HG02840 (cell line): Measurements from ENCODE around the gene ARHGEF37.
"Not testable (repeated sequence)": the region's sequence is repeated elsewhere in the genome, so short reads cannot be mapped to it uniquely, and the experiment has no call there.

Experiments used
- ATAC-seq: cut with Tn5 transposase; IDR thresholded peaks from one replicate; pipeline ENCODE4 v1.9.1; 2021; ENCODE audit warnings: mild to moderate bottlenecking, moderate library complexity, moderate number of reproducible peaks; ENCODE audit not compliant: unreplicated experiment, low FRiP score

The ARHGEF37 gene

GRCh38 chr5:149641600-149641999, 60.3 kb downstream of the ARHGEF37 start:
- ATAC-seq, result no peak

DNA sequence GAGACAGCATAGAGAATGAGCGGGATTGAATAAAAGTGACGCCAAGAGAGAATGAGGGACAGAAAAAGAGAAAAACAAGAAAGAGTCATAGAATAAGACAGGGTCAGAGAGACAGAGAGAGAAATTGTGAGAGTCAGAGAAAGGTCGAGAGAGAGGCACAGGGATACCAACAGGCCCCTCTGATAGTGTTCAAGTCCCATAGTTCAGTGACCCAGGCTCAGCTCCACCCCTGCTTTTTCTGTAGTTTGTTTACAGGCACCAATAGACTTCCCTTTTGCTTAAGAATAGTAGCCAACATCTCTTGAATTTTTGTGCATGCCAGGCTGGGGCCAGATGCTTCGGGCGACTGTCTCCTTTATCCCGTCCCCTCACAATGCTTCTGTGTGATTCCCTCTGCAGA, 62.5 kb downstream of the ARHGEF37 start:
- ATAC-seq, result no peak

- ATAC-seq, result no peak
Observed at GRCh38 chr5:149644629-149645028, 63.3 kb downstream of the ARHGEF37 start.

- no peak for ATAC-seq
Observed at GRCh38 chr5:149645236-149645635, 63.9 kb downstream of the ARHGEF37 start.

DNA sequence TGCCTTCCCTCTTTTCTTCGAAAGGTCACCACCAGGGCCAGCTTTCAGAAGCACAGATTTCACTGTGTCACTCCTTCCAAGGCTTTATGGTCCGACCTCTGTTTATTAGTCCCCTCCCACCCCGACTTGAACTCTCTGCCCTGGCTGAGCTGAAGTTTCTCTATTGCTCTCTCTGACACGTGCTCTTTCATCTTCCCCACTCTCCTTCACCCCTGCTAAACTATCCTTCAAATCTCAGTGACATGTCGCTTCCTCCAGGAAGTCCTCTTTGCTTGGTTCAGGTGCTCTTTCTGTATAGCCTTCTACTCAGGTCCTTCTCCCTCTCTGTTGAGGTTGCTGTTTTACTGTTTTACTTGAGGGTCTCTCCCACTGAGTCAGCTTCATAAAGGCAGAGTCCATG, 64.4 kb downstream of the ARHGEF37 start:
- ATAC-seq, result no peak

- ATAC-seq, result no peak
Observed at GRCh38 chr5:149646564-149646963, 65.3 kb downstream of the ARHGEF37 start.

DNA sequence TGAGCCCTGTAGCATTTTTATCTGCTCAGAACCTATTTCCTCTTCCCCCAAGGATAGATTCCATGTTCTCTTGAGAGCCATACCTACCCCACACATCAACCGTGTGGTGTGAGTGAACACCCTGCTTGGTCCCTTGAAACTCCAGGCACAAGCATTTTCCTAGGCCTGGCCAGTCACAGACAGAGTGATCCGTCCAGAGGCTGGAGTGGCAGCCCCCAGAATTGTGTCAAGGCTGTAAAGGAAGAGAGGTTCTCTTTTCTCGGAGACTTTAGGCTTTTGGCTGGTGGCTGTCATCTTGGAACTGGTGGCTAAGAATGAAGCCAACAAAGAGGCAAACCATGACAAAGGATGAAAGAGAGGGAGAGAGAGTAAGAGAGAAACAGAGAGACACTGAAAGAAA, 66.0 kb downstream of the ARHGEF37 start:
- no peak for ATAC-seq

- ATAC-seq, result not testable (repeated sequence)
Observed at GRCh38 chr5:149648464-149649393, 67.4 kb downstream of the ARHGEF37 start.

DNA sequence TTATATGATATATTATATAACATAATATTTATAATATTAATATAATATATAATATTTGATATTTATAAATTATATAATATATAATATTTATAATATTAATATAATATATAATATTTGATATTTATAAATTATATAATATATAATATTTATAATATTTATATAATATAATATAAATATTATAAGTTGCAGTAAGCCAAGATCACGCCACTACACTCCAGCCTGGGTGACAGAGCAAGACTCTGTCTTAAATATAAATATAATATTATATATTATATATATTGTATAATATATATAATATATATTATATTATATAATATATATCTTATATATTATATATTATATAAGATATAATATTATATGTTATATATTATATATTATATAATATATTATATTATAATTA, 68.4 kb downstream of the ARHGEF37 start:
- ATAC-seq, result not testable (repeated sequence)

GRCh38 chr5:149651686-149652085, 70.4 kb downstream of the ARHGEF37 start:
- no peak for ATAC-seq

- no peak for ATAC-seq
Observed at GRCh38 chr5:149652697-149653096, 71.4 kb downstream of the ARHGEF37 start.

DNA sequence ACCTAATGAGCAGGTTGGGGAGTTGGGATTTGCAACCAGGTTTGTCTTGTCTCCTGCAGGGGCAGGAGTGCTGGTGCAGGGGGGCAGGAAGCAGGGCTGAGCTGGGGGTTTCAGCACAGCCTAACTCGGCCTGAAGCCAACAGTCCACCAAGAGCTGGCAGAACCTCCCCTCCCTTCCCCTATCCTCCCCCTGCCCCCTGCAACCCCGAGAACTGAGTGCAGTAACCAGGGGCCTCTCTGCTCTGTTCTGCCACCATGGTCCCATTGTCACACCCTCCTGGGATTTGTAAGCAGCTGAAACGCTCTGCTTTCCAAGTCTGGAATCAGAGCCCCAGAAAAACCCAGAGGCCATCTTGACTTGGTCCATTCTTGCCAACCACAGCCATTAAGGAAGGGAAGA, 72.9 kb downstream of the ARHGEF37 start:
- ATAC-seq, result no peak

DNA sequence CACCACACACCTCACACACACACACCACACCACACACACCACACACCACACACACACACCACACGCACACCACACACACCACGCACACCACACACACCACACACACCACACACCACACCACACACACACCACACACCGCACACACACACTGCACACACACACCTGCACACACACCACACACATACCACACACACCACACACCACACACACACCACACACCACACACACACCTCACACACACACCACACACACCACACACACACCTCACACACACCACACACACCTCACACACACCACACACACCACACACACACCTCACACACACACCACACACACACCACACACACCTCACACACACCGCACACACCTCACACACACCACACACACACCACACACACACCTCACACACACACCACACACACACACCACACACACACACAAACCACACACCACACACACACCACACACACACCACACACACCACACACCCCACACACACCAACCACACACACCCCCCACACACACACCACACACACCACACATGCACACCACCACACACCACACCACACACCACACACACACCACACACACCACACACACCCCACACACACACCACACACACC, 73.7 kb downstream of the ARHGEF37 start:
- ATAC-seq, result no peak

DNA sequence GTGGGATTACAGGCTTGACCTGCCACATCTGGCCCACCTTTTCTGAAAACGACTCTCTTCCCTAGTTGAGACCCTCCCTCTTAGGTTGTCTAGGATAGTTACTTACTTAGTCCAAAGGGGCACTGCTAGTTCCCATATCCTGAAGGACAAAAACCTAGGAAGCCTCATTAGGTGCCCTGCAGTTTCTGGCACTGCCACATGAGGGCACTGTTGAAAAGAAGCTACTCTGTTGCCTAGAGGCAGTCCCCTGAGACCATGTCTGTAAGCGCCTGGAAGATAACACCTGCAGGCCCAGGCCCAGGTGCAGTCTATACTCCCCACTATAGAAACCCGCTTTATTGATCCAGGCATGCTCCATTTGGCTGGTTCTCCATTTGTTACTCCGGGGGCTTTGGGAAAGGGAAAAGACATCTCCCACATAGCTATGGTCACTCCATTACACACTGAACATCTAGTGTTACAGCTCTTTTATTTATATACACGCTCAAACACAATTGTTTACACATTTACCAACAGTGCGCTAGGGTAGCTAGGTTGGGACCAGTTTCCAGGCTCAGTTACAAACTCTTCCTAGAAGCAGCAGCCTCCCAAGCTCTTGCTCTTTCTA, 75.4 kb downstream of the ARHGEF37 start:
- no peak for ATAC-seq

DNA sequence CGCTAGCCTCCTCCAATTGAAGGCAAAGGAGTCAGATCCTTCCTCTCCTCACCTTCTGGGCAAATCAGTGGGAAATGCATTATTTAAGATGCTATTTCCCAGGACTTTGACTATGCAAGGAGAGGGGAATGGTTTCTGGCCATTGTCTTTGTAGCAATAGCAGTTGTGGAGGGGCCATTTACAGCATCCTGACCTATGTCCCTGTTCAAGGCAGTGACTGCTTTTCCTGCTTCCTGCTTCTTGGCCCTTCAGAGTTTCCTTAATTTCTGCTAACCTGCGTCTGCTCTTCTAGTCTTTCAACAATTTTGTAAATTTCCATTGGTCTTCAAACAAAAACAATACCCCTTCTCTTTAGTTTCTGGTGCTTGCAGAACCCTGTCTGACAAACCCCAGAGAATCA, 76.0 kb downstream of the ARHGEF37 start:
- no peak for ATAC-seq

GRCh38 chr5:149658299-149658698, 77.0 kb downstream of the ARHGEF37 start:
- no peak for ATAC-seq

- no peak for ATAC-seq
Observed at GRCh38 chr5:149664083-149664482, 82.8 kb downstream of the ARHGEF37 start.

DNA sequence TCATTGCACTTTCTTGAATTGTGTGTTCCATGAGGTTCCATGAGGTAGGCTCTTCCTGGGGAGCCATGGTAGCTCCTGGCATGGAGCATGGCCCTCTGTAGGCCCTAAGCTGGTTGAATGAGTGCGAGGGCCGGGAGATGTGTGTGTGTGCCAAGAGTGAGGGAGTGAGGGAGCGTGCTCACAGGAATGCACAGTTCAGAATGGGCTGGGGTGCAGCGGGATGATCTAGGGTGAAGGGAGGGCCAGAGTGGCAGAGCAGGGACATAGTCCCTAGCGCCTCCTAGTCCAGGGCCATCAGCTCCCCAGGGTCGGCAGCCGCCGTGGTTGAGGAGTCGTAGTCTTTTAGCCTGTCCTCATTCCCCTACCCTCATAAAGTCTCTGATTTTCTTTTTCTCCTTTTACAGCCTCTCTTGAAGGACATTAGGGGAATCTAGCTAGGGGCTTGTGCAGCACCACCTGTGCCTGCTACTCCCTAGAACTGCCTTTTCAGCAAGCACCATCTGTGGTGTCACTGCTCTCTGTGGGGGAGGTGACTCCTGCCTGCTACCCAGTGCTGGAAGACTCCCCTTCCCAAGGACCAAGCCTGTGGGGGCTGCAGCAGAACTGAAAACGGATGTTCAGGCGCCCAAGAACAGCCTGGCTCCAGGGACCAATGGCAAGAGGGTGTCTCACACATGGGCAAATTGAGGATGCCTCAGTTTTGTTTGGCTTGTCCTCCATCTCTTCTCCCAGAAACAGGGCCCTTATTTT, 83.5 kb downstream of the ARHGEF37 start:
- ATAC-seq, result no peak

DNA sequence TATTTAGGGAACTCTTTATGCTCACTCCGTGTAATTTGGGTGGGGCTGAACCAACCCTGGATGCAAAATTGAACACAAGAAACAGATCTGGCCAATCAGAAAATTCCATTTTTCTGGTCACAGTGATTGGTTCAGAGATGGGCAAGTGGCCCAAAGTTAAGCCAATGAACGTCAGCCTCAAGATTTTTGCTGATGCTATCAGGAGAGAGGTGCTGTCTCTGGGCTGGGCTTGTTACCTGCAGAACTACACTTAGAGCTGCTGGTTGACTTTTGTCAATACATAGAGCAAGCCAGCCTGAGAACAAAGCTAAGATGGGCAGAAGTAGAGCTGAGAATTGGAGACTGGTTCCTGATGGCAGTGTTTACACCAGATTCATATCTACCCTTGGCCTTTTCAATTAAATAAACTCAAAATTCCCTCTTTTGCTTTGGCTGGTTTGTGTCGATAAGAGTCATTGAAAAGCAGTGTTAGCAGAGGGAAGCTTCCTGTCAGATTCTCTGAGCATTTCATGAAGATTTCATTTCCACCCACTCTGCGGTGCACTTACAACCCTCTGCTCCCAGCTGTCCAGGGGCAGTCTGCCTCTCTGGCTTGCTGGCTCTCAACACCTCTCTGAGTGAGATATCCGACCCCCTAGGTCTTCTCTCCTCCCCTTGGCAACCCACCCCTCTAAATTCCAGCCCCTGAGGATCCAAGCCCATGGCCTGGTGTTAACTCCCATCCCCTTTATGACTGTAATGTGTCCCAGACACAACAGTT, 84.3 kb downstream of the ARHGEF37 start:
- no peak for ATAC-seq

- ATAC-seq, result no peak
Observed at GRCh38 chr5:149666212-149666852, 85.0 kb downstream of the ARHGEF37 start.
